Ramos (cell line): ENCODE measurements around the gene PTPRF.
"Not testable (repeated sequence)": the region's sequence is repeated elsewhere in the genome, so short reads cannot be mapped to it uniquely, and the experiment has no call there.

Experiments used
- in situ Hi-C: fragments of 300-500 bp; cut with MboI; formaldehyde crosslinking; loops from one replicate; pipeline ENCODE4 v1.14.3; 2022; ENCODE audit warnings: low sequenced_read_pairs; ENCODE audit not compliant: unreplicated experiment

Gene PTPRF

GRCh38 chr1:43619314-43619790 is 88.7 kb downstream of the PTPRF start:
- in situ Hi-C loops: no loop called here

- in situ Hi-C loops: no loop called here
Measured at GRCh38 chr1:43619996-43620920, 89.6 kb downstream of the PTPRF start.

GRCh38 chr1:43620956-43621355 is 90.3 kb downstream of the PTPRF start:
- in situ Hi-C loops: no loop called here

- in situ Hi-C loops: no loop called here
Measured at GRCh38 chr1:43621386-43621785, 90.7 kb downstream of the PTPRF start.

GRCh38 chr1:43621861-43622260 is 91.2 kb downstream of the PTPRF start:
- in situ Hi-C loops: no loop called here

GRCh38 chr1:43622471-43622870 is 91.8 kb downstream of the PTPRF start:
- in situ Hi-C loops: no loop called here

GRCh38 chr1:43622901-43623780 is 92.5 kb downstream of the PTPRF start:
- in situ Hi-C loops: no loop called here

GRCh38 chr1:43625063-43625780 is 94.5 kb downstream of the PTPRF start:
- in situ Hi-C loops: no loop called here

GRCh38 chr1:43632135-43632670 is 101.5 kb downstream of the PTPRF start:
- in situ Hi-C loops: no loop called here

GRCh38 chr1:43634721-43635120 is 104.0 kb downstream of the PTPRF start:
- in situ Hi-C loops: no loop called here

GRCh38 chr1:43636006-43636641 is 105.4 kb downstream of the PTPRF start:
- in situ Hi-C loops: no loop called here

- in situ Hi-C loops: no loop called here
Measured at GRCh38 chr1:43637267-43637666, 106.6 kb downstream of the PTPRF start.

- in situ Hi-C loops: not testable (repeated sequence)
Measured at GRCh38 chr1:43638381-43638780, 107.7 kb downstream of the PTPRF start.

- in situ Hi-C loops: no loop called here
Measured at GRCh38 chr1:43639976-43640794, 109.5 kb downstream of the PTPRF start.

GRCh38 chr1:43644558-43644957 is 113.9 kb downstream of the PTPRF start:
- in situ Hi-C loops: no loop called here

- in situ Hi-C loops: no loop called here
Measured at GRCh38 chr1:43645461-43645860, 114.8 kb downstream of the PTPRF start.

- in situ Hi-C loops: not testable (repeated sequence)
Measured at GRCh38 chr1:43647331-43647730, 116.6 kb downstream of the PTPRF start.

GRCh38 chr1:43648221-43648847 is 117.7 kb downstream of the PTPRF start:
- in situ Hi-C loops: no loop called here
